HL-60 (cell line): ENCODE measurements around the gene PCSK5.

Source experiments
- CTCF ChIP-seq: IDR thresholded peaks from one replicate; pipeline ENCODE4 v1.5.1; 2011; ENCODE audit warnings: low read length, control low read depth, inconsistent platforms; ENCODE audit not compliant: insufficient read depth
- REST ChIP-seq: IDR thresholded peaks from 2 replicates; pipeline ENCODE4 v1.6.1; 2012; ENCODE audit warnings: low read depth; ENCODE audit not compliant: insufficient replicate concordance

GRCh38 chr9:76374783-76375559 lies 484.5 kb downstream of the PCSK5 start:
- TF ChIP-seq CTCF (no peak), REST (no peak)
